ENCODE data around the gene KREMEN1.

DNA sequence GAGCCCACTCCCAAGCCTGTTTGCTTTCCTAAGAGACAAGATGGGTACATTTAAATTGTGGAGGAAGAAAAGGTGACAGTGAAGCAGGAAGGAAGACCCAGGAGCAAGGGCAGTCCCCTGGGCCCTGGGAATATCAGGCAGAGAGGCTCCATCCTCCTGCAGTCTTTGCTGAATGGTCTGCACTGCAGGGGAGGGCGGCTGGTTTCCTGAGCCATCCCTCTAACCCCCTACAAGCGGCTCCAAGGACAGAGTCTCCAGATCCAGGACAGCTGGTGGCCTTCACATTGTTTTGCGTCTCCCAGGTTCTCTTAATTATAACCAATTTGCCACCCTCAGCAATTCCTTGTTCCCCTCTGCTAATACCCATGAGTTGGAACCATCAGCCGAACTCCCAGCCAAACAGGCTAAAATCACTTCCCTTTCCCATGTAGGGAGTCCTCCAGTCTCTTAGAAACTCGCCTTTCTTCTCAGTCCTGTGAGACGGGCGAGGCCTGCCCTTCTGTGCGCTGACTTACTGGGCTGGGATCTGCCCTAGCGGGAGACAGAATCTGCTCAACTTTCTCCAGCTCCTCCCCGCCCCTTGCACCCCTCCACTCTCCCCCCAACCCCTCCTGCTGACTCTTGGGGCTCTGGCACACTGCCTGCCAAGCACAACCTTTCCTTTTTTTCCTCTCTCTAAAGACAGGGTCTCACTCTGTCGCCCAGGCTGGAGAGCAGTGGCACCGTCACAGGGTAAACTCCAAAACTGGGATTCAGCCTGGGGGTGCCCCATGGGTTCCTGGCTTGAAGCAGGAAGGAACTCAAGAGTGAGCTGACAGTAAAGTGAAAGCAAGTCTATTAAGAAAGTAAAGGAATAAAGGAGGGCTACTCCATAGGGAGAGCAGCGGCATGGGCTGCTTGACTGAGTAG lies 79.5 kb downstream of the KREMEN1 start:
- no peak for TF ChIP-seq POLR2A (IDR thresholded peaks at IDR 0.05; ENCODE audit: extremely low read depth, insufficient read length)
- TF ChIP-seq, protein P1, sequence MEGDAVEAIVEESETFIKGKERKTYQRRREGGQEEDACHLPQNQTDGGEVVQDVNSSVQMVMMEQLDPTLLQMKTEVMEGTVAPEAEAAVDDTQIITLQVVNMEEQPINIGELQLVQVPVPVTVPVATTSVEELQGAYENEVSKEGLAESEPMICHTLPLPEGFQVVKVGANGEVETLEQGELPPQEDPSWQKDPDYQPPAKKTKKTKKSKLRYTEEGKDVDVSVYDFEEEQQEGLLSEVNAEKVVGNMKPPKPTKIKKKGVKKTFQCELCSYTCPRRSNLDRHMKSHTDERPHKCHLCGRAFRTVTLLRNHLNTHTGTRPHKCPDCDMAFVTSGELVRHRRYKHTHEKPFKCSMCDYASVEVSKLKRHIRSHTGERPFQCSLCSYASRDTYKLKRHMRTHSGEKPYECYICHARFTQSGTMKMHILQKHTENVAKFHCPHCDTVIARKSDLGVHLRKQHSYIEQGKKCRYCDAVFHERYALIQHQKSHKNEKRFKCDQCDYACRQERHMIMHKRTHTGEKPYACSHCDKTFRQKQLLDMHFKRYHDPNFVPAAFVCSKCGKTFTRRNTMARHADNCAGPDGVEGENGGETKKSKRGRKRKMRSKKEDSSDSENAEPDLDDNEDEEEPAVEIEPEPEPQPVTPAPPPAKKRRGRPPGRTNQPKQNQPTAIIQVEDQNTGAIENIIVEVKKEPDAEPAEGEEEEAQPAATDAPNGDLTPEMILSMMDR (IDR thresholded peaks at IDR 0.05; ENCODE audit: low read depth, low read length) = no peak

Data from NB4 (cell line).